GM06990 (cell line): Measurements from ENCODE around the gene NPBWR2.

Source experiments
- DNase-seq: peaks from one replicate; pipeline ENCODE4 v3.0.0-alpha.2; 2011; ENCODE audit not compliant: insufficient read length; ENCODE audit errors: extremely low read depth
- H3K27me3 ChIP-seq: replicated peaks from 2 replicates; pipeline ENCODE4 v1.6.0; 2011; ENCODE audit warnings: low read length; ENCODE audit not compliant: control insufficient read depth, insufficient read depth
- H3K36me3 ChIP-seq: 2 replicates; pipeline ENCODE4 v1.5.1; 2011; ENCODE audit warnings: low read length; ENCODE audit not compliant: control insufficient read depth, insufficient read depth
- H3K4me3 ChIP-seq: replicated peaks from 2 replicates; pipeline ENCODE4 v1.5.1; 2011; ENCODE audit warnings: low read depth, mild to moderate bottlenecking, control low read depth, low read length
- TF ChIP-seq, protein P1 (sequence below): IDR thresholded peaks from 2 replicates; pipeline ENCODE4 v1.5.1; 2011; ENCODE audit warnings: low read length, control low read depth, mild to moderate bottlenecking, inconsistent platforms; ENCODE audit not compliant: insufficient read depth, poor library complexity, severe bottlenecking

Gene NPBWR2

DNA sequence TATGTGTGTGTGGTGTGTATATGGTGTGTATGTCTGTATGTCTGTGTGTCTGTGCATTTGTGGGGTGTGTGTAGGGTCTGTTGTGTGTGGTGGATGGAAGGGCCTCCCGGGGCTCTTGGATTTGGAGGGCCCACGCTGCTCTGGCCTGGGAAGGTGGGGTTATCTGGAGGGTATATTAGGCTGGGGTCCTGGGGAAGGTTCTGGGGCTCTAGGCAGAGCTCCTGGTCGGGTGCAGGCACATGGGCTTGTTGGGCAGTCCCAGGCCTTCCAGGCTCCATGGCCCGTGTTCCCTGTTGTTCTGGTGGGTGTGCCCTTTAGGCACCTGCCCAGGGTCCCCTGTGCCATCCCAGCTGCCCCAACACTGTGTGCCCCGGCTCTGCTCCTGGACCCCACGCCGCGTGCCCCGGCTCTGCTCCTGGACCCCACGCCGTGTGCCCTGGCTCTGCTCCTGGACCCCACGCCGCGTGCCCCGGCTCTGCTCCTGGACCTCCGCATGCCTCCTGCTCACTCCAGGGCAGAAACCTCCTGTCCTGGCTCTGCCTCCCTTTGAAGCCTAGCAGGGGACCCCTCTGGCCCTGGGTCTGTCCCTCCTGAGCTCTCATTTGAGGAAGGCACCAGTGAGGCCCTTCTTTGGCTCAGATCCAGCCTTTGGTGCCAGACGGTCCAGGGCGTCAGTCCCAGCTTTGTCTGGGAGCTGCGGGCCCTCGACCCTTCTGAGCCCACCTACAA is 46.7 kb upstream of the NPBWR2 start:
- Histone ChIP-seq H3K36me3 (no peaks in the 10 kb centered on the region), H3K27me3 (no peaks in the 10 kb centered on the region; the same call in 1 of the 2 replicates), H3K4me3 (no peak overlapping the region)
- TF ChIP-seq, protein P1, sequence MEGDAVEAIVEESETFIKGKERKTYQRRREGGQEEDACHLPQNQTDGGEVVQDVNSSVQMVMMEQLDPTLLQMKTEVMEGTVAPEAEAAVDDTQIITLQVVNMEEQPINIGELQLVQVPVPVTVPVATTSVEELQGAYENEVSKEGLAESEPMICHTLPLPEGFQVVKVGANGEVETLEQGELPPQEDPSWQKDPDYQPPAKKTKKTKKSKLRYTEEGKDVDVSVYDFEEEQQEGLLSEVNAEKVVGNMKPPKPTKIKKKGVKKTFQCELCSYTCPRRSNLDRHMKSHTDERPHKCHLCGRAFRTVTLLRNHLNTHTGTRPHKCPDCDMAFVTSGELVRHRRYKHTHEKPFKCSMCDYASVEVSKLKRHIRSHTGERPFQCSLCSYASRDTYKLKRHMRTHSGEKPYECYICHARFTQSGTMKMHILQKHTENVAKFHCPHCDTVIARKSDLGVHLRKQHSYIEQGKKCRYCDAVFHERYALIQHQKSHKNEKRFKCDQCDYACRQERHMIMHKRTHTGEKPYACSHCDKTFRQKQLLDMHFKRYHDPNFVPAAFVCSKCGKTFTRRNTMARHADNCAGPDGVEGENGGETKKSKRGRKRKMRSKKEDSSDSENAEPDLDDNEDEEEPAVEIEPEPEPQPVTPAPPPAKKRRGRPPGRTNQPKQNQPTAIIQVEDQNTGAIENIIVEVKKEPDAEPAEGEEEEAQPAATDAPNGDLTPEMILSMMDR, result no peak
- DNase-seq, result no peak

DNA sequence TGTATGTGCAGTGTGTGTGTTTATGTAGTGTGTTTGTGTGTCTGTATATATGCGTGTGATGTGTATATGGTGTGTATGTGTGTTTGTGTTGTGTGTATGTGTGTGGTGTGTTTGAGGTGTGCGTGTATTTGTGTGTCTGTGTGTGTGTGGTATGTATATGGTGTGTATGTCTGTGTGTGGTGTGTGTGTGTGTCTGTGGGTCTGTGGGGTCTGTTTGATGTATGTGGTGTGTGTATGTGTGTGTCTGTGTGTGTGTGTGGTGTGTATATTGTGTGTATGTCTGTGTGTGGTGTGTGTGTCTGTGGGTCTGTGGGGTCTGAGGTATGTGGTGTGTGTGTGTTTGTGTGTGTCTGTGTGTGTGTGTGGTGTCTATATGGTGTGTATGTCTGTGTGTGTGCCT is 46.0 kb upstream of the NPBWR2 start:
- no peak for DNase-seq
- TF ChIP-seq, protein P1, result no peak
- no peak overlapping the region for H3K4me3 ChIP-seq
- H3K27me3 ChIP-seq, result no peaks in the 10 kb centered on the region; the same call in 1 of the 2 replicates
- H3K36me3 ChIP-seq, result no peaks in the 10 kb centered on the region

- H3K27me3 ChIP-seq, result no peaks in the 10 kb centered on the region; the same call in 1 of the 2 replicates
- no peaks in the 10 kb centered on the region for H3K36me3 ChIP-seq
- TF ChIP-seq, protein P1, result no peak
- no peak overlapping the region for H3K4me3 ChIP-seq
- DNase-seq, result no peak
Observed at GRCh38 chr20:64152906-64153305, 45.5 kb upstream of the NPBWR2 start.

- Histone ChIP-seq H3K27me3 (no peaks in the 10 kb centered on the region; the same call in 1 of the 2 replicates), H3K4me3 (no peak overlapping the region), H3K36me3 (no peaks in the 10 kb centered on the region)
- no peak for DNase-seq
- TF ChIP-seq, protein P1, result no peak
Observed at GRCh38 chr20:64151633-64152530, 44.5 kb upstream of the NPBWR2 start.

DNA sequence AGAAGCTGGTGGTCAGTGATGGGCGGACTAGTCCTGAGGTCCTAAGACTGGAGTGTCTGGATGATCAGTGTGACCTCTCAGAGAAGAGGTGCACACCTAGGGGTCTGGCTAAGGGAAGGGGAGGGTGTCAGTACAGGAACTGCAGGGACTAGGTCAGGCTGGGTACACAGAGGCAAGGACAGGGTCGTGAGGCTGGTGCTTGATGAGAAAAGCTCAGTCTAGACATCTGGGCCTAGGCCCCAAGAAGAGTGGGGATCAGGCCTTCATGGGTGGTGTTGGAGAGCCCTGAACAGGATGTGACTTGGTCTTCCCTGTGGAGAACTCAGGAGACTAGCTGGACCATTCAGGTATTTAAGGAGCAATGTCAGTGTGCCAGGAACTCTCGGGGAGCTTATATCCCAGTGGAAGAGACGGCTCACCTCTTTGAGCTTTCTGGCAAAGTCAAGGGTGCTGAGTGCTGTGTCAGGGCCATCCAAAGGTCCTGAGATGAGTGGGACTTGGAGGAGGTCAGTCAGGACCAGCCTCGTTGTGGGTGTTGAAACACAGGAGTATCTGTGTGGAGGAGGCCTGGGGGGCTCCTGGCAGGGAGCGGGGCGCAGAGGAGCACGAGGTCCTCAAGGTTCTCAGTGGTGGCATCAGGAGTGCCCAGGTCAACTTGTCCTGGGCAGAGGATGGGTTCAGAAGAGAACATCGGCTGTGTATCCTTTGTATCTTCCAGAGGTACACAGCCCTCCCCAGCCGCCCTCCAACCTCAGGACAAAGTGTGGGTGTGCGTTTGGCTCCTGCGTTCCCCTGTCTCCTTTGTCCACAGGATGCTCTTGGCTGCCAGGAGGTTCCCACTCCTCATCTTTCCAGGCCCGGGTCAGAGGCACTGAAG is 43.6 kb upstream of the NPBWR2 start:
- no peak for DNase-seq
- Histone ChIP-seq H3K4me3 (no peak overlapping the region), H3K36me3 (no peaks in the 10 kb centered on the region), H3K27me3 (no peaks in the 10 kb centered on the region; the same call in 1 of the 2 replicates)
- TF ChIP-seq, protein P1, result no peak
